ENCODE results near the gene HES5. TPM values are rescaled to one million over a fixed set of nuclear protein-coding genes. Genes with fewer than 3 reads are reported as not detected.

HES5 gene
- total and polyA plus RNA-seq, 2 of the 4 experiments (the other 2 are of a cell fraction): not detected

- peaks cover 42% of the 10 kb centered on the region for H3K36me3 ChIP-seq (ENCODE audit: control insufficient read depth, insufficient read depth, low read length)
- H3K27me3 ChIP-seq (ENCODE audit: control insufficient read depth, insufficient read depth, low read length): peaks cover 9% of the 10 kb centered on the region; the same call in 1 of the 2 replicates
- H3K56ac ChIP-seq (ENCODE audit: extremely low read depth, insufficient read depth, low read length): no peak overlapping the region
- no peak overlapping the region for H3K4me2 ChIP-seq (ENCODE audit: low read depth, low read length)
- no peak overlapping the region for H3K27ac ChIP-seq (ENCODE audit: insufficient read depth, low read length)
- ATAC-seq (ENCODE audit: low read depth) (no peak), DNase-seq (no peak)
- H4K5ac ChIP-seq (ENCODE audit: low read depth, low read length): no peak overlapping the region
- CTCF ChIA-PET: no interaction called here
- no peak overlapping the region for H2BK120ac ChIP-seq (ENCODE audit: low read depth, low read length)
- POLR2A ChIA-PET (ENCODE audit: unreplicated experiment): no interaction called here
- no peaks in the 10 kb centered on the region for H3K9me3 ChIP-seq (ENCODE audit: control insufficient read depth, insufficient read depth, low read length)
- H3K4me1 ChIP-seq (ENCODE audit: control insufficient read depth, insufficient read depth, low read length): peaks cover 2% of the 10 kb centered on the region; the same call in 1 of the 2 replicates
- H2BK15ac ChIP-seq (ENCODE audit: low read depth, low read length): no peak overlapping the region
- H3K18ac ChIP-seq (ENCODE audit: low read depth, low read length): no peak overlapping the region
- 90% methylated on average over 11 of the region's 24 CpGs; no CpG with 5 or more reads in 1 of the 2 experiments for WGBS, 2 experiments (ENCODE audit: extremely low coverage in 2 of 2, insufficient read length in 1 of 2)
- dilution Hi-C loops (cut with HindIII; ENCODE audit: low sequenced_read_pairs, unreplicated experiment): no loop called here
- no peak overlapping the region for H3K4me3 ChIP-seq (ENCODE audit: insufficient read depth, low read depth, low read length)
- no peak overlapping the region for H2BK5ac ChIP-seq (ENCODE audit: low read depth, low read length, poor library complexity, severe bottlenecking)
- no peak overlapping the region for H3K14ac ChIP-seq (replicated peaks; ENCODE audit: low read depth, low read length)
- H4K20me1 ChIP-seq (ENCODE audit: insufficient read depth, low read length): peaks cover 3% of the 10 kb centered on the region; the same call in 1 of the 2 replicates
- no peak overlapping the region for H4K91ac ChIP-seq (ENCODE audit: insufficient read depth, low read depth, low read length)
- H4K8ac ChIP-seq (ENCODE audit: low read depth in 2 of 2, low read length in 2 of 2): no peak overlapping the region
- H2BK20ac ChIP-seq (ENCODE audit: low read depth, low read length): no peak overlapping the region
- no peak overlapping the region for H2AFZ ChIP-seq (replicated peaks; ENCODE audit: low read length, poor library complexity)
- BruUV-seq (replicated peaks): no TSS peak
- no peak overlapping the region for H2AK9ac ChIP-seq (replicated peaks; ENCODE audit: low read depth, low read length, poor library complexity)
- intact Hi-C loops (cut with micrococcal nuclease): no loop called here
- H2AK5ac ChIP-seq (ENCODE audit: low read depth, low read length): no peak overlapping the region
- no peaks in the 10 kb centered on the region for H3K9me1 ChIP-seq (ENCODE audit: insufficient read depth, low read length)
- H3K79me1 ChIP-seq (ENCODE audit: low read depth in 1 of 2, low read length in 2 of 2): 0 out of 4 replicates have a peak, but pooled peaks cover 0 to 3% of the 10 kb centered on the region in 2 experiments
- in situ Hi-C loops (cut with MboI; ENCODE audit: low sequenced_read_pairs): no loop called here
- H3K23ac ChIP-seq (ENCODE audit: low read depth, low read length): no peak overlapping the region
- TF ChIP-seq CTCF (conservative IDR thresholded peaks at IDR 0.05; ENCODE audit: low read depth, low read length): no peak
- TF ChIP-seq RCOR1 (IDR thresholded peaks at IDR 0.05; ENCODE audit: insufficient replicate concordance, low read length): no peak
- no peak for TF ChIP-seq CHD1 (IDR thresholded peaks at IDR 0.05; ENCODE audit: low read depth, low read length)
- no peak for TF ChIP-seq MXI1 (IDR thresholded peaks at IDR 0.05; ENCODE audit: borderline replicate concordance, low read depth, low read length)
- TF ChIP-seq CEBPB (IDR thresholded peaks at IDR 0.05; ENCODE audit: low read depth, low read length): no peak
- no peak for TF ChIP-seq RAD21 (IDR thresholded peaks at IDR 0.05; ENCODE audit: low read length)
- no peak for TF ChIP-seq NFE2L2 (IDR thresholded peaks at IDR 0.05; ENCODE audit: low read depth, low read length)
- no peak for TF ChIP-seq FOS (IDR thresholded peaks at IDR 0.05; ENCODE audit: low read depth, low read length)
- TF ChIP-seq BHLHE40 (IDR thresholded peaks at IDR 0.05; ENCODE audit: low read depth, low read length): no peak
- no peak for TF ChIP-seq POLR2A (IDR thresholded peaks at IDR 0.05; ENCODE audit: low read depth, low read length)
- TF ChIP-seq SMC3 (IDR thresholded peaks at IDR 0.05; ENCODE audit: low read depth, low read length): no peak
- H3K9ac ChIP-seq (ENCODE audit: low read depth, low read length): no peak overlapping the region
- H3K4ac ChIP-seq (ENCODE audit: low read depth, low read length): no peak overlapping the region
Observed at GRCh38 chr1:2508180-2508579, 21.9 kb downstream of the HES5 start.
